NCI-H2081 treated with DMSO at 0.1 percent for 48 hours (cell line): Measurements from ENCODE around the gene SUDS3.
A peak's percentile ranks its signal among the peaks of the same experiment; 100 is the strongest.
"Not testable (repeated sequence)": the region's sequence is repeated elsewhere in the genome, so short reads cannot be mapped to it uniquely, and the experiment has no call there.

Experiments
- DNase-seq: peaks from one replicate; lab custom pipeline; 2025; lab: John Stamatoyannopoulos, UW

Gene SUDS3

DNA sequence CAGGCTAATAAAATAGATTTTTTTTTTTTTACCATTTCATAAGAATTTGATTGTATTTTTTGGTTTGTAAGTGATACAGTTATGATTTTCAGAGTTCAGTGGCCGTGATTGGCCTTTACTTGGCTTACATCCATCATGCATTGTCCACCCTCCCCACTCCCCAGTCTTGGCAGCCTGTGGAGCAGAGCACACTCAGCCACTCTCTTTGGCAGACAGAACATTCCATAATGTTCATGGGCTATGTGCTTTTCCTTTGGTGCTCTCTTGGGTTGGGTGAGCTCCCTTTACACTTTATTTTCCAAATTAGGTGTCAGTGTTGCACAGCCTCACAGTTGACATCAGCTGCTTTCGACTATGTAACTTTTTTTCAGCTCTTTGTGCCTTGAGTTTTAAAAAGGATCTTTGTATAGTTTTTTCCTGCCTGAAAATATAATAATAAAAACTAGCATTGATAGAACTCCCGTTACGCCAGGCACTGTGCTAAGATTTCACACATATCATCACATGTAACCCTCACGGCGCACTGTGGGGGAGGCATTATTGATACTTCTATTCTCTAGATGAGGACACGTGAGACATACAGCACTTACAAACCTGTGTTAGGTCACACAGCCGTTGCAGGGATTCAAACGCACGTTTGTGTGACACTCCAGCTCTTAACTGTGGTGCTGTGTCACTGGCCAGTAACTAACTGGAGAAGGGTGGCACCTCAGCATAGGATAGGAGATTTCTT is 21.5 kb downstream of the SUDS3 start:
- no peak for DNase-seq

- DNase-seq: no peak
These were observed 22.2 kb downstream of the SUDS3 start for GRCh38 chr12:118398524-118398923.

GRCh38 chr12:118398940-118399339 is 22.6 kb downstream of the SUDS3 start:
- DNase-seq: no peak

GRCh38 chr12:118402251-118402650 is 25.9 kb downstream of the SUDS3 start:
- DNase-seq: no peak

DNA sequence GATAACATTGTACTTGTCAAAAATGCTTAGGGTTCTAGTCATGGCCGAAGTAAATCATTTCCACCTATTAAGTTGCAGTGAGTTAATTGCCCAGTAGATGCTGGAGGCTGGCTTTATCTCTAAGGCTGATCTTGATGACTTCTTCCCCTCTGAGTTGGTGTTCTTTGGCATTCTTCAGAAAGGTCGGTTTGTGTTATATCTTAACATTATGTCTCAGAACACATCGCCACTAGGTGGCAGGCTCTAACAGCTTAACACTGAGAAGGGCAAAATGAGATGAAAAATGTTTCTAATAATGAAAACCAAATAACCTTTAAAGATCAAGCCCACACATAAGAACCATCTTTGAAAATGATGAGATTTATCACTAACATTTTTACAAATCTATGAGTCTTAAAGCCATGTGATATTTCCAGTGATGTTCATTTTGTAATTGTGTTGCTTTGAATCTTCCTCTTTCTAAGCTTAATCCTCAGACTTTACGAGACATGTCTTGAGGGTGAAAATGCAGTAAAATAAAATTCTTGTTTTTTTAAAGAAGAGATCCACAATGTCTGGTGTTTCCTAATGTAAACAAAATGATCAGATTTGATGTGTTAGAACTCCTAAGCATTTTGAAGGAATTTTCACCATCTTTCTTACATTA is 28.6 kb downstream of the SUDS3 start:
- peak; percentile 3 for DNase-seq

GRCh38 chr12:118408241-118408640 is 31.9 kb downstream of the SUDS3 start:
- DNase-seq: not testable (repeated sequence)

- DNase-seq: no peak
These were observed 33.5 kb downstream of the SUDS3 start for GRCh38 chr12:118409834-118410233.

- DNase-seq: no peak
These were observed 41.6 kb downstream of the SUDS3 start for GRCh38 chr12:118417942-118418341.

DNA sequence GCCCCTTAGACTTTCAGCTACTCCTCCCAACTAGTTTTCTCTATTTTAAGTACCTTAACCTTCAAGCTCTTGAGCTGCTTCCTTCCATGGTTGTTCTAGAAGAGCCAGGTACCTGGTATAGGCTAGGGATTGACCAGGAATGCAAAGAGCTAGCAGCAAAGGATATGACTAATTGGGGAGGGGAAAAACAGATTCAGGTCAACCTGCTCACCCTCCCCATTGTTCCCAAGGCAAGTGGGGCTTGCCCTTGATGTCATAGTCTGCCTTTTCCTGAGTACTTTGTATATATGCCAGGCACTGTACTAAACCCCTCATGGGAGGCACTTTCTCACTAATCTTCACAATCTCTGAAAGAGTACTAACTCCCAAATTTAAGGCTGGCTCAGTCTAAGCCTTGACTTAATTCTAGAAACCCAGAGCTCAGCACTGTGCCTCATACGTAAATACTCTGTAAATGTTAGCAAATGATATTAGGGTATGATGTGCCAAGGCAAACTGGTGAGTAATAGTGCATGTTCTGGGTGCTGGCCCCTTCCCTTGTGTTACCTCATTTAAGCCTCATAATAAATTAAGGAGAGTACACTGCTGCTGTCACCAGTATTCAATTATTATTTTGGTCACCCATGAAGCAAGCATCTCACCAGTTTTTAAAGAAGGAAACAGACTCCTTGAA is 42.2 kb downstream of the SUDS3 start:
- DNase-seq: no peak

GRCh38 chr12:118420673-118421072 is 44.3 kb downstream of the SUDS3 start:
- DNase-seq: no peak

- DNase-seq: no peak
These were observed 48.5 kb downstream of the SUDS3 start for GRCh38 chr12:118424884-118425283.

- no peak for DNase-seq
These were observed 49.0 kb downstream of the SUDS3 start for GRCh38 chr12:118425364-118425763.

GRCh38 chr12:118427819-118428218 is 51.5 kb downstream of the SUDS3 start:
- DNase-seq: no peak

GRCh38 chr12:118428643-118429042 is 52.3 kb downstream of the SUDS3 start:
- no peak for DNase-seq

DNA sequence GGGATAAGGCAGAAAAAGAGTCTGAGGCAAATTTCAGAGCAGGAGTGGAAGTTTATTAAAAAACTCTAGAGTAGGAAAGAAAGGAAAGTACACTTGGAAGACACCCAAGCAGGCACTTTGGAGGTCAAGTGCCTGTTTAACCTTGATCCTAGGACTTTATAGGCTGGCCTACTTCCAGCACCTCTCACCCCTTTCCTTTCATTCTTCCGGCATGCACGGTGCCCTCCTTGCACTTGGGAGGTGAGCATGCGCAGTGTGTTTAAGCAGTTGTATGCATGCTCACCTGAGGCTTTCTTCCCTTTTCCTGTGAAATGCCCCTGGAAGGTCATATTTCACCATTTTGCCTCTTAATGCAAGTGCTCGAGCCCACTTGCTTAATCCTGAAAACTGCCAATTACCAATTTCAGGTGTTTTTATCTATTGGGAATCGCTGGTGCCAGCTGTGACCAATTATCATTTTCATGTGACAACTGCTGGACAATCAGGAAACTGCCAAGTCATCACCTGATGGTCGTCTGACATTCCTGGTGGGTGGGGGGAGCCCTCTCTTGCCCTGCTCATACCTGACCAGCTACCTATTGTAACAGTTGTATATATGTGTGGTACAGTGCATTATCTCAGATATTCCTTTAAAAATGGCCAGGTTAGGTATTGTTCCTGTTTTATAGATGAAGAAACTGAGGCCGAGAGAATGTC is 53.5 kb downstream of the SUDS3 start:
- no peak for DNase-seq

DNA sequence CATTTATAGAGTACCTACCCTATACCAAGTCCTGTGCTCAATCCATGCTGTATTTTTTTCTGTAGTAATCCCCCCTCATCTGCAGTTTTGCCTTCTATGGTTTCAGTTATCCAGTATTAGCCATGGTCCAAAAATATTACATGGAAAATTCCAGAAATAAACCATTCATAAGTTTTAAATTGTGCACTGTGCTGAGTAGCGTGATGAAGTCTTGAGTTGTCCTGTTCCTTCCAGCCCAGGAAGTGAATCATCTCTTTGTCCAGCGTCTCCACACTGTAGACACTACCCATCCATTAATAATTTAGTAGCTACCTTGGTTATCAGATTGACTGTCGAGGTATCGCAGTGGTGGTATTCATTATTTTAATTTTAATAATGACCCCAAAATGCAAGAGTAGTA is 54.2 kb downstream of the SUDS3 start:
- no peak for DNase-seq

- no peak for DNase-seq
These were observed 56.6 kb downstream of the SUDS3 start for GRCh38 chr12:118432812-118433545.

GRCh38 chr12:118436002-118436730 is 59.8 kb downstream of the SUDS3 start:
- no peak for DNase-seq

DNA sequence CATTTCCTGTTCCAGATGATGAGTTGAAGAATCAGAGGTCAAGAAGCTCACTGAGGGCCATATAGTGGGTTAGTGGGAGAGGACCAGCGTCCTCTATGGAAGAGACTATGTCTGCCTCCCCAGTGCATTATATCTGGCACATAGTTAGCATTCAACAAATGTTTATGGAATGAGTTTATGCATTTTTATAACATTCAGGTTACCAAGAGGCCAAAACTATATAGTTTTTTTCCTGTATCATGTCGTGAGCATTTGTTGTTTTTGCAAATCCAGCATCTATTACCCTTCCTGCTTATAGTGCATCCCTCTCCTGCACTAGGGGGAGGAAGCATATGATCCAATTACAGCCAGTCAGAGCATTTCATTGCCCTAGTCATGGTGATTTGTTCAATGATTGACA is 60.6 kb downstream of the SUDS3 start:
- no peak for DNase-seq

DNA sequence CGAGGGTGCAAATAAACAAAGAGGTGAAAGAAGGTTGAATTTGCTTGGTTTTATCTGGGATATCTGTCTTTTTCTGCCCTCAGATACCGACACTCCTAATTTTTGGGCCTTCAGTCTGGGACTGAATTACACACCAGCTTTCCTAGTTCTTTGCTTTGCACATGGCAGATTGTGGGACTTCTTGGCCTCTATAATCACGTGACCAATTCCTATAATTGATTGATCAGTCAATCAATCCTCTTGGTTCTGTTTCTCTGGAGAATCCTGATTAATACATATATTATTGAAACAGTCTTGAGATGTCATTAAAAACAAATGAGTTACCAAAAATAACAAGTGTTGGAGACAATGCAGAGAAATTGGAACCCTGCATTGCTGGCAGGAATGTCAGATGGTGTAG is 62.7 kb downstream of the SUDS3 start:
- DNase-seq: no peak

DNA sequence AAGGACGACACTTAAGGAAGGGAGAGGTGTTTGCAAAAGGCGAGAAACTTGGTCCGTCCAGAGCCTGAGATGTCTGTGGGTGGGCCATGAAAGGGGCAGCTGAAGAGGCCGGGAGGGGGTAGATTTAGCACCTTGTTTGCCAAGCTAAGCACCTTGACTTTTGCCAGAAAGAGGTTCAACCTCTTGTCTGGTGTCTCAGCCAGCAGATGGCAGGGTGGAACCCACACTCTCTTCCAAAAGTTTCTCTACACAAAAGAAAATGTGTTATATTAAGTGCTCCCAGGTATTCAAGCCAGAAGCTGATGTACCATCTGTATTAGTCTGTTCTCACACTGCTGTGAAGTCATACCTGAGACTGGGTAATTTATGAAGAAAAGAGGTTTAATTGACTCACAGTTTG is 69.9 kb downstream of the SUDS3 start:
- no peak for DNase-seq
